ENCODE measurements around the gene SPSB1. TPM values are rescaled to one million over a fixed set of nuclear protein-coding genes. Genes with fewer than 3 reads are reported as not detected.

Gene SPSB1
- 13.5 and 22.7 TPM in 2 replicates for total RNA-seq (2014; rRNA removed; shearing (Covaris generic))
- 13.5 and 13.6 TPM in 2 replicates for polyA plus RNA-seq (2016; fragmentation: Nextera tagmentation; extraction: Ambion mirVana)

- 3% methylated on average over 29 to 64 of the region's 119 CpGs for WGBS, 2 experiments (ENCODE audit: low coverage in 1 of 2, low lambda C conversion rate in 2 of 2, missing lambda C conversion rate in 2 of 2)
- no peaks in the 10 kb centered on the region for H3K9me2 ChIP-seq (ENCODE audit: insufficient read depth)
- no peak for TF ChIP-seq EZH2 (IDR thresholded peaks at IDR 0.05; ENCODE audit: insufficient read depth, poor library complexity, severe bottlenecking)
- TF ChIP-seq EZH2phosphoT487 (IDR thresholded peaks at IDR 0.05; ENCODE audit: insufficient read depth, low read depth) = no peak
- no peaks in the 10 kb centered on the region; the same call in 1 of the 2 replicates for H4K20me1 ChIP-seq (ENCODE audit: insufficient read depth)
- H3K9me3 ChIP-seq (ENCODE audit: low read depth) = no peaks in the 10 kb centered on the region
- peaks cover 27% of the 10 kb centered on the region for H3F3A ChIP-seq (ENCODE audit: insufficient read depth)
- peak within 1 kb of the TSS; percentile 74 for H3K4me2 ChIP-seq (ENCODE audit: unreplicated experiment)
- H3K27ac ChIP-seq = peak within 1 kb of the TSS; percentile 76
- H3K9ac ChIP-seq = peak within 1 kb of the TSS; percentile 87
- H2AFZ ChIP-seq = peak within 1 kb of the TSS; percentile 46
- peaks cover 31% of the 10 kb centered on the region for H3K4me1 ChIP-seq (ENCODE audit: insufficient read depth)
- in situ Hi-C loops (cut with MboI) = no loop called here
- peaks cover 40% of the 10 kb centered on the region for H3K79me2 ChIP-seq (ENCODE audit: insufficient read depth)
- peak; percentile 91 for DNase-seq
- no peaks in the 10 kb centered on the region for H3K36me3 ChIP-seq (ENCODE audit: low read depth)
- peak within 1 kb of the TSS; percentile 87 for H3K4me3 ChIP-seq
- H3K27me3 ChIP-seq (replicated peaks; ENCODE audit: insufficient read depth) = no peaks in the 10 kb centered on the region
Measured at GRCh38 chr1:9292361-9293240, at the start of gene SPSB1. Gene SPSB1 (plus strand): TSS chr1:9292894. CDS start chr1:9355892, 62,998 bp downstream.

GRCh38 chr1:9243066-9243739 lies 49.5 kb upstream of the SPSB1 start:
- no peak for TF ChIP-seq EZH2phosphoT487 (IDR thresholded peaks at IDR 0.05; ENCODE audit: insufficient read depth, low read depth)
- TF ChIP-seq EZH2 (IDR thresholded peaks at IDR 0.05; ENCODE audit: insufficient read depth, poor library complexity, severe bottlenecking) = no peak
- peaks cover 22% of the 10 kb centered on the region for H3K4me1 ChIP-seq (ENCODE audit: insufficient read depth)
- H4K20me1 ChIP-seq (ENCODE audit: insufficient read depth) = no peaks in the 10 kb centered on the region
- no peaks in the 10 kb centered on the region for H3K9me2 ChIP-seq (ENCODE audit: insufficient read depth)
- no peak overlapping the region for H3K27ac ChIP-seq
- H3K9ac ChIP-seq = no peak overlapping the region
- 87 to 89% methylated on average over 9 of the region's 9 CpGs for WGBS, 2 experiments (ENCODE audit: low coverage in 1 of 2, low lambda C conversion rate in 2 of 2, missing lambda C conversion rate in 2 of 2)
- no peak for DNase-seq
- H3K4me2 ChIP-seq (ENCODE audit: unreplicated experiment) = no peak overlapping the region
- no peaks in the 10 kb centered on the region; the same call in 1 of the 2 replicates for H3K36me3 ChIP-seq (ENCODE audit: low read depth)
- H3K9me3 ChIP-seq (ENCODE audit: low read depth) = no peaks in the 10 kb centered on the region
- H2AFZ ChIP-seq = no peak overlapping the region
- in situ Hi-C loops (cut with MboI) = no loop called here
- no peak overlapping the region for H3K4me3 ChIP-seq
- peaks cover 26% of the 10 kb centered on the region for H3K79me2 ChIP-seq (ENCODE audit: insufficient read depth)
- peaks cover 5% of the 10 kb centered on the region; the same call in 1 of the 2 replicates for H3F3A ChIP-seq (ENCODE audit: insufficient read depth)
- H3K27me3 ChIP-seq (replicated peaks; ENCODE audit: insufficient read depth) = no peaks in the 10 kb centered on the region

GRCh38 chr1:9244501-9245229 lies 48.0 kb upstream of the SPSB1 start:
- no peaks in the 10 kb centered on the region; the same call in 1 of the 2 replicates for H3K36me3 ChIP-seq (ENCODE audit: low read depth)
- no peak overlapping the region for H2AFZ ChIP-seq
- no peak overlapping the region for H3K27ac ChIP-seq
- no peak overlapping the region for H3K9ac ChIP-seq
- H3F3A ChIP-seq (ENCODE audit: insufficient read depth) = no peaks in the 10 kb centered on the region
- no peak overlapping the region for H3K4me2 ChIP-seq (ENCODE audit: unreplicated experiment)
- H3K79me2 ChIP-seq (ENCODE audit: insufficient read depth) = peaks cover 15% of the 10 kb centered on the region
- no peaks in the 10 kb centered on the region for H3K27me3 ChIP-seq (replicated peaks; ENCODE audit: insufficient read depth)
- no peaks in the 10 kb centered on the region for H3K9me2 ChIP-seq (ENCODE audit: insufficient read depth)
- H4K20me1 ChIP-seq (ENCODE audit: insufficient read depth) = no peaks in the 10 kb centered on the region
- in situ Hi-C loops (cut with MboI) = no loop called here
- no peak overlapping the region for H3K4me3 ChIP-seq
- WGBS, 2 experiments (ENCODE audit: low coverage in 1 of 2, low lambda C conversion rate in 2 of 2, missing lambda C conversion rate in 2 of 2) = 91 to 92% methylated on average over 9 of the region's 9 CpGs
- H3K9me3 ChIP-seq (ENCODE audit: low read depth) = no peaks in the 10 kb centered on the region
- peaks cover 10% of the 10 kb centered on the region for H3K4me1 ChIP-seq (ENCODE audit: insufficient read depth)
- DNase-seq = no peak
- TF ChIP-seq EZH2phosphoT487 (IDR thresholded peaks at IDR 0.05; ENCODE audit: insufficient read depth, low read depth) (no peak), EZH2 (IDR thresholded peaks at IDR 0.05; ENCODE audit: insufficient read depth, poor library complexity, severe bottlenecking) (no peak)

GRCh38 chr1:9245230-9245619 lies 47.5 kb upstream of the SPSB1 start:
- Histone ChIP-seq H2AFZ (no peak overlapping the region), H3K9me3 (ENCODE audit: low read depth) (no peaks in the 10 kb centered on the region), H4K20me1 (ENCODE audit: insufficient read depth) (no peaks in the 10 kb centered on the region), H3K9me2 (ENCODE audit: insufficient read depth) (no peaks in the 10 kb centered on the region), H3K4me2 (ENCODE audit: unreplicated experiment) (no peak overlapping the region), H3K9ac (no peak overlapping the region), H3K4me1 (ENCODE audit: insufficient read depth) (peaks cover 4% of the 10 kb centered on the region; the same call in 1 of the 2 replicates), H3K27ac (no peak overlapping the region), H3K79me2 (ENCODE audit: insufficient read depth) (peaks cover 9% of the 10 kb centered on the region), H3K4me3 (no peak overlapping the region), H3K36me3 (ENCODE audit: low read depth) (no peaks in the 10 kb centered on the region; the same call in 1 of the 2 replicates), H3K27me3 (replicated peaks; ENCODE audit: insufficient read depth) (no peaks in the 10 kb centered on the region), H3F3A (ENCODE audit: insufficient read depth) (no peaks in the 10 kb centered on the region)
- 88 to 90% methylated on average over 15 of the region's 15 CpGs for WGBS, 2 experiments (ENCODE audit: low coverage in 1 of 2, low lambda C conversion rate in 2 of 2, missing lambda C conversion rate in 2 of 2)
- in situ Hi-C loops (cut with MboI) = no loop called here
- DNase-seq = no peak
- TF ChIP-seq EZH2 (IDR thresholded peaks at IDR 0.05; ENCODE audit: insufficient read depth, poor library complexity, severe bottlenecking) = no peak
- no peak for TF ChIP-seq EZH2phosphoT487 (IDR thresholded peaks at IDR 0.05; ENCODE audit: insufficient read depth, low read depth)
